Esophagus squamous epithelium (tissue), 4 donors: Measurements from ENCODE around the gene SERPINA4.

Source experiments
- POLR2A ChIP-seq, 4 donors: fragments of 450-650 bp; IDR thresholded peaks; one replicate each; pipeline ENCODE4 v1.6.1; 2017; ENCODE audit warnings: antibody characterized with exemption in 4 of 4, mild to moderate bottlenecking in 4 of 4, moderate library complexity in 3 of 4
- TF ChIP-seq, protein P1 (sequence below), 6 experiments: fragments of 450-650 bp in 4 of 6; fragments of 200-600 bp in 2 of 6; sonication (generic) in 2 of 6; IDR thresholded peaks; one replicate each; pipeline ENCODE4 v1.5.1; 2016 to 2019; ENCODE audit warnings: antibody characterized with exemption in 6 of 6, mild to moderate bottlenecking in 4 of 6, moderate library complexity in 4 of 6

DNA sequence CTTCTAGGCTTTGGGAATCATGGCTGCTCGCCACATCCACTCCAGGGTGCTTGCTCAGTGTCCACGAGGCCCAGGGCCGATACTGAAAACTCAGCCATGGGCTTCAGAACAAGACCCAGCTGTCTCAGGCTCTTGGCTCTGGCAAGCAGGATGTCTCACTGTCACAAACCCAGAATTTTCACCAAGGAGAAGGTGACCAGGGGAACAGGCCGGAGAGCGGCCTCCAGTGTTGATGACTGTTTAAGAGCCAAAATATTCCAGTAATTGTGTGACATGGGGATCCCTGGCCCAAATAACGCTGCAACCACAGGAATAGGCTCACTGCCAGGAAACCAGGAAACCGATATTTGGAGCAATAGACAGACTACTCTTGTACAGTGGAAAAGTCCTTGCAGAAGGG is 10.2 kb downstream of the SERPINA4 start:
- TF ChIP-seq, protein P1, sequence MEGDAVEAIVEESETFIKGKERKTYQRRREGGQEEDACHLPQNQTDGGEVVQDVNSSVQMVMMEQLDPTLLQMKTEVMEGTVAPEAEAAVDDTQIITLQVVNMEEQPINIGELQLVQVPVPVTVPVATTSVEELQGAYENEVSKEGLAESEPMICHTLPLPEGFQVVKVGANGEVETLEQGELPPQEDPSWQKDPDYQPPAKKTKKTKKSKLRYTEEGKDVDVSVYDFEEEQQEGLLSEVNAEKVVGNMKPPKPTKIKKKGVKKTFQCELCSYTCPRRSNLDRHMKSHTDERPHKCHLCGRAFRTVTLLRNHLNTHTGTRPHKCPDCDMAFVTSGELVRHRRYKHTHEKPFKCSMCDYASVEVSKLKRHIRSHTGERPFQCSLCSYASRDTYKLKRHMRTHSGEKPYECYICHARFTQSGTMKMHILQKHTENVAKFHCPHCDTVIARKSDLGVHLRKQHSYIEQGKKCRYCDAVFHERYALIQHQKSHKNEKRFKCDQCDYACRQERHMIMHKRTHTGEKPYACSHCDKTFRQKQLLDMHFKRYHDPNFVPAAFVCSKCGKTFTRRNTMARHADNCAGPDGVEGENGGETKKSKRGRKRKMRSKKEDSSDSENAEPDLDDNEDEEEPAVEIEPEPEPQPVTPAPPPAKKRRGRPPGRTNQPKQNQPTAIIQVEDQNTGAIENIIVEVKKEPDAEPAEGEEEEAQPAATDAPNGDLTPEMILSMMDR (IDR thresholded peaks at IDR 0.05): no peak
- TF ChIP-seq POLR2A (IDR thresholded peaks at IDR 0.05): no peak
